Glomerular endothelial cell (primary cell): Measurements from ENCODE around the gene ZNF525. TPM values are rescaled to one million over a fixed set of nuclear protein-coding genes. Genes with fewer than 3 reads are reported as not detected.
A peak's percentile ranks its signal among the peaks of the same experiment; 100 is the strongest.
"Not testable (repeated sequence)": the region's sequence is repeated elsewhere in the genome, so short reads cannot be mapped to it uniquely, and the experiment has no call there.

ENCODE experiments used
- DNase-seq: peaks from one replicate; pipeline ENCODE4 v3.0.0-alpha.2; 2011; ENCODE audit warnings: low read depth, low spot score; ENCODE audit errors: extremely low read depth
- total RNA-seq: library from RNA; depleted of rRNA; stranded (reverse); fragments of >200 nt; gene quantifications from 2 replicates; pipeline ENCODE4 v1.2.3, GENCODE V29; 2015

Gene ZNF525
- total RNA-seq, 1 donor from 2014 or later = 2.7 TPM

DNA sequence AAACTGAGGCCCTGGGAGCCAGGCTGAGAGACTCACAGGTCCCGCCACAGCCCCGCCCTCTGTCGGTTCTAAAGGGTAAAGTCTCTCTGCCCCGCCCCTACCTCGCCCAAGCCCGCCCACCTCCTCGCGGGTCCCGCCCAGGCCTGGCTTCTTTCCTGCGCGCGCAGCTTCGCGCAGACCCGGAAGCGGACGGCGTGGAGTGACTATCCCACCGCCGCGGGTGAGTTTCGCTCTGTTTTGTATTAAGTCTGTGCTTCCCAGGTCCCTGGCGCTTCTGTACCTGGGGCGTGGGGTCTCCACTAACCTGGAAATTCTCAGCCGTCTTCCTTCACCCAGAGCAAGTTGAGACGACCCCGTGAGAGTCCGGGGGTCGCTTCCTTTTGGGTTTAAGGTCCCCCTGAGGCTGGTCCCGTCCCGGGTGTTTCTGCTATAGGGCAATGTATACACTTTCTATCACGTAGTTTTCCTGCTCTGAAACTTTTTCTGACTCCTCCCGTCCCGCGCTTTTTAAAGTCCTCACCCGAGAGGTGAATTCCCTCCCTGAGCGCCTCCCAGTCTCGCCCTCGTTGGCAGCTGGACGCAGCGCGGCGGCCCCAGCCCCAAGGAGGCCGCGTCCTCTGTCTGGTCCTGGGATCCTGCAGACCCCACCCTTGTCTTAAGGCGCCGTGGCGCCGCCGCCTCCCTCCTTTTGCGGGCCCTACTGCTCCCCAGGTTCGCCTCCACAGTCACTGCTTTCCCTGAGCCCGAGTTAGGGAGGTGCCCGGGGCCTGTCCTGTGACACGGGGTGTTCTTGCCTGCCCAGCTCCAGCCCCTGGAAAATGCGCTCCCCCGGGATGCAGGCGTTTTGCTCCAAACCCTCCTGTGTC is 29.7 kb downstream of the ZNF525 start, which contains the start of gene ZNF765:
Gene ZNF765, plus strand, starts transcription at position 176 of the 866 bp plus-strand sequence. CDS start 2,867 bp downstream, outside the sequence.
- peak; percentile 37 for DNase-seq

DNA sequence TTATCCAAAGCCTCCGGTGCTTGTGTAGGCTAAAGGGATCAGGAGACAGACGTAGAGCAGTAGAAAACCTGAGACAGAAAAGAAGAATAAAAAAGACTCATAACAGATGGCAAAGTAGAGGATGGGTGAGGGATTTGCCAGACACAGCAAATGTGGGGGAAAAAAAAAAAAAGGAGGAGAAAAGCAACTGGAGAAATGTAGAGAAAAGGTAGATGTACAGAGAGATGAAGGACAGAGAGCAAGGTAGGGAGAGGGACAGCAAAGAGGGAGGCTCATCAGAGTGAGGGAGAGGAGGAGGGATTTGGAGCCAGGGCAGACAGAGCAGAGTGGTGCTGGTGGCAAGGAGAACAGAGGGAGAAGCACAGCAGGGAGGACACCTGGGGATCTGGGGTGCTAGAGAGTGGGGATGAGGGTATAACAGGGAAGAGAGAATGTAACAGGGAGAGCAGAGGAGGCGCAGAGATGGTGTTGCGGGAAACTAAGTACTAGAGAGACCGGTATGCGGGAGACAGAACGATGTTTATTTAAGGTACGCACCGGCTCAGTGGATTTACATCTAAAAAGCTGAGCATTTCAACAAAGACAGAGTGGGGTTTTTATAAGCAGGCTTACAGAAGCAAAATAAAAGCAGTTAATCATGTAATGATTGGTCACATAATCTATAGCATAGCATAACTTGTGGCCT is 30.5 kb downstream of the ZNF525 start:
- DNase-seq = not testable (repeated sequence)

DNA sequence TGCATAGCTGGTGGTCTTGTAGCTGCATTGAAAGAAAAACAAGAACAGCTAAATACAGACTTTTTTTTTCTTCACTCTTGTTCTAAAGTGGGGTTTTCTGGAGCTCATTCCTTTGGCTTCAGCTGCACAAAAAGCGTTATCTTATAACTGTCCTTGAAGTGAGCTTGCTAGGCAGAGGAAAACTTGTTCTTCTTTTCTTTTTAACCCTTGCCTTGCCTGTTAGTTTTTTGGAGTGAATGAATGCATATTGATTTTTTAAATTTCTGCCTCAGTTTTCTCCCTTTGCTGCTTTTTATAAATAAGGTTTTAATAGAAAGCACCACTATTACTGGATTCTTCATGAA is 31.0 kb downstream of the ZNF525 start:
- DNase-seq = no peak

DNA sequence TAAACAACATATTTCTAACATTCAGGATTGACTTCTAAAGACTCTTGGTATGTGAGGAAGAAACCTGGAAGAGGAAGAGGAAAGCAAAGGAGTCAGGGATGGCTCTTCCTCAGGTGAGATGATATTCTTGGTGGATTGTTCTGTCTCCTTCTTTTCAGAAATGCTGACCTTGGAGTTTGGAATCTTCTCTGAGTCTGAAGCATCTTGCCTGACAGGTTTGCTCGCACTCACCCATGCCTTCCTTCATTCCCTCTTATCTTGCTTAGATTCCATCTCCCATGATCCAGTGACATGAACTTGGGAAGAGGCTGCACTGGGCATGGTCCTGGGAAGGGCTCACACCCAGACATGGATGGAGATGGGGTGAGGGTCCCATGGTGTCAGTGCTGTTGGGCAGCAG is 32.4 kb downstream of the ZNF525 start:
- DNase-seq = not testable (repeated sequence)

DNA sequence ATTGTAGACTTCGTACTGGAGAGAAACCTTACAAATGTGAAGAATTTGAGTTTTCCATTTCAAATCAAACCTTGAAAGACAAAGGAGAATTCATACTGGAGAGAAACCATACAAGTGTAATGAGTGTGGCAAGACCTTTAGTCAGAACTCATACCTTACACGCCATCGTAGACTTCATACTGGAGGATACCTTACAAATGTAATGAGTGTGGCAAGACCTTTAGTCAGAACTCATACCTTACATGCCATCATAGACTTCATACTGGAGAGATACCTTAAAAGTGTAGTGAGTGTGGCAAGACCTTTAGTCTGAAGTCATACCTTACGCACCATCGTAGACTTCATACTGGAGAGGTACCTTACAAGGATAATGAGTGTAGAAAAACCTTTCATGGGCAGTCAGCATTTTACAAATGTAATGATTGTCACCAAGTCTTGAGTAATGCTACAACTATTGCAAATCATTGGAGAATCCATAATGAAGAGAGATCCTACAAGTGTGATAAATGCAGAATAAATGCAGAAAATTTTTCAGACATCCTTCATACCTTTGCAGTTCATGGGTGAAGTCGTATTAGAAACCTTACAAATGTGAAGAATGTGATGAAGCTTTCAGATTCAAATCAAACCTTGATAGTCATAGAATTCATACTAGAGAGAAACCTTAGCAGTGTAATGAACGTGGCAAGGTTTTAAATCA is 44.1 kb downstream of the ZNF525 start:
- no peak for DNase-seq

DNA sequence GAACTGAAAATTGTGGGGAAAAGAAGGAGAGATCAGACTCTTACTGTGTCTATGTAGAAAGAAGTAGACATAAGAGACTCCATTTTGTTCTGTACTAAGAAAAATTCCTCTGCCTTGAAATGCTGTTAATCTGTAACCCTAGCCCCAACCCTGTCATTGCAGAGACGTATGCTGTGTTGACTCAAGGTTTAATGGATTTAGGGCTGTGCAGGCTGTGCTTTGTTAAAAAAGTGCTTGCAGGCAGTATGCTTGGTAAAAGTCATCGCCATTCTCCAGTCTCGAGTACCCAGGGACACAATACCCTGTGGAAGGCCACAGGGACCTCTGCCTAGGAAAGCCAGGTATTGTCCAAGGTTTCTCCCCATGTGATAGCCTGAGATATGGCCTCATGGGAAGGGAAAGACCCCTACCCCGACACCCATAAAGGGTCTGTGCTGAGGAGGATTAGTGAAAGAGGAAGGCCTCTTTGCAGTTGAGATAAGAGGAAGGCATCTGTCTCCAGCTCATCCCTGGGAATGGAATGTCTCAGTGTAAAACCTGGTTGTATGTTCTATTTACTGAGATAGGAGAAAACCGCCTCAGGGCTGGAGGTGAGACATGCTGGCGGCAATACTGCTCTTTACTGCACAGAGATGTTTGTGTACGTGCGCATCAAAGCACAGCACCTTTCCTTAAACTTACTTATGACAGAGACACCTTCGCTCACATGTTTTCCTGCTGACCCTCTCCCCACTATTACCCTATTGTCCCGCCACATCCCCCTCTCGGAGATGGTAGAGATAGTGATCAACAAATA is 55.2 kb downstream of the ZNF525 start:
- not testable (repeated sequence) for DNase-seq

DNA sequence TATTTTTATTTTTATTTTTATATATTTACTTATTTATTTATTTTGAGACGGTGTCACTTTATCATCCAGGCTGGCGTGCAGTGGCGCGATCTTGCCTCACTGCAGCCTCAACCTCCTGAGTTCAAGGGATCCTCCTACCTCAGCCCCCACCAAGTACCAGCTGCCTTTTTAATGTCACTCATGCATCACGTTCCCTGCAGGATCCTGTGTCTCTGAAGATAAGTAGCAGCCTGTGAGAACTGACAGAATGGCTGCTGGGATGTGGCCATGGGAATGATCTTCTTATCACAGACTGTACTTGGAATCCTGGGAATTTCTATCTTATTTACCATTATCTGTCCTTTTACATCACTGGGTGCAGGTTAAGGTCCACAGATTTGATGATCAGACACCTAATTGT is 57.0 kb downstream of the ZNF525 start:
- no peak for DNase-seq

DNA sequence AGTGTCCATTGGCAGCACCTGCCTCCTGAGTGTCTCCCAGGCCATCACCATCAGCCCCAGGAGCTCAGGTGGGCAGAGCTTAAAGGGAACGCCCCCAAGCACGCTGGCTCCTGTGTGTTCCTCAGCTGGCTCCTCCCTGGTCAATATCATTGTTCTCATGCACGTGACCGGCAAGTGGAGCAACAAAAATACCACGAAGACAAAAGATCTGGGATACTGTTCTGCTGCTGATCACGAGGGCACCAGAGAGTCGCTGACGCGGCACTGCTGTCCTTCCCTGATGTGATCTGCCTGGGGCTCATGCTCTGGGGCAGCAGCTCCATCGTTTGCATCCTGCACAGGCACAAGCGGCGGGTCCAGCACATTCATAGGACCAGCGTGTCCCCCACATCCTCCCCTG is 57.6 kb downstream of the ZNF525 start:
- not testable (repeated sequence) for DNase-seq

DNA sequence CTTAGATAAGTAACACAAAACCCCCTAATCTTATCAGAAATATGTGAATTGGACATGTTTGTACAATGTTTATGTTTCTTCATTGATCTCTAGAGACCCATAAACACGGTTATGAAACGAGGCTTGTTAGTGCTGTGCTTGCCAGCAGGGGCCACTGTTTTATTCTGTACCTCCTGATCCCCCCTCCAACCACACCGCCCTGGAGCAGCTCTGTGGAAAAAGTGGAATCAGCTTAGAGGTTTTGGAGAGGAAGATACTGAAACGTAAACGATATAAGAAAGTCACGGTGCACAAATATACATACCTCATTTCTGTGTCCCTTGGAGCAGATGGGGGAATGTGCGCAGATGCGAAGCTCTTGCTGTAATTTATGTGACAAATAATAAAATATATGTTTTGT is 58.2 kb downstream of the ZNF525 start:
- not testable (repeated sequence) for DNase-seq

DNA sequence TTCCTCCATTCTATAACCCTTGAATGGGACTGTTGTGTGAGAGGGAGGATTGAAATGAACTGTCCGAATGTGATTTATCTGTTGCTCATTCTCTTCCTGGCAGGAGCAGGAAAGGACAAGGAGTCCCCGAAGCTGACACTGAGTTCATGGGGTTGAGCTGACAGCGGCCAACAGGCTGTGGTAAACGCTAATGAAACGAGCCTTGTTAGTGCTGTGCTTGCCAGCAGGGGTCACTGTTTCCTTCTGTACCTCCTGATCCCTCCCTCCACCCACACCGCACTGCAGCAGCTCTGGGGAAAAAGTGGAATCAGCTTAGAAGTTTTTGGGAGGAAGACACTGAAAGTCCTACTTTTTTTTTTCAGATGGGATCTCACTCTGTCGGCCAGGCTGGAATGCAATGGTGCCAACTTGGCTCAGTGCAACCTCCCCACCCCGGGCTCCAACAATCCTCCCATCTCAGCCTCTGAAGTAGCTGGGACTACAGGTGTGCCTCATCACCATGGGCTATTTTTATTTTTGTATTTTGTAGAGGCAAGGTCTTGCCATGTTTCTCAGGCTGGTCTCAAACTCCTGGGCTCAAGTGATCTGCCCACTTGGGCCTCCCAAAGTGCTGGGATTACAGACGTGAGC is 59.6 kb downstream of the ZNF525 start:
- DNase-seq = peak; percentile 31

DNA sequence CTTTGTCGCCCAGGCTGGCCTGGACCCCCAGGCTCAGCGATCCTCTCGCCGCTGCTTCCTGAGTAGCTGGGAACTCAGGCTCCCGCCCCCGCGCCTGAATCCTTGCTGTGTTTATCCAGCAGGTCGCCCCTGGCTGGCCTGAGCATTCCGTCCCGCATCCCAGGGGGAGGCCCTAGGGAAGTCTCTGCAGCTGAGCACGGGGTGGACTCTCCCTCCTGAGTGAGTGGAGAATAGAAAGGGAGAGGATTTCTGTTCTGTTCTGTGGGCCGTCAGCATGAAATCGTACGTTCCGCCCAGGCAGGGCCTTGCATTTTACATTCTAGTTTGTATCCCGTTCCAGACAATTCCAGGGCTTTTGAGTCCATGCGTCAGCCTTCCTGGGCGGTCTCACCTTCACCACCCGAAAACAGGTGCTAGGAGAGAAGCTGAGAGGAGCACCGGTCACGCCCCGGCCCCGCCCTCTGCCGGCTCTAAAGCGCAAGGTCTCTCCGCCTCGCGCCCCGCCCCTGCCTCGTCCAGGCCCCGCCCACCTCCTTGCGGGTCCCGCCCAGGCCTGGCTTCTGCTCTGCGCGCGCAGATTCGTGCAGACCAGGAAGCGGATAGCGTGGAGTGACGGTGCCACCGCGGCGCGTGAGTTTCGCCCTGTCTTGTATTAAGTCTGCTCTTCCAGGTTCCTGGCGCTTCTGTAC is 66.0 kb downstream of the ZNF525 start, which contains the start of gene ZNF761:
Gene ZNF761, plus strand, starts transcription at position 586 of the 689 bp plus-strand sequence. CDS start 15,285 bp downstream, outside the sequence.
- DNase-seq = peak; percentile 47

DNA sequence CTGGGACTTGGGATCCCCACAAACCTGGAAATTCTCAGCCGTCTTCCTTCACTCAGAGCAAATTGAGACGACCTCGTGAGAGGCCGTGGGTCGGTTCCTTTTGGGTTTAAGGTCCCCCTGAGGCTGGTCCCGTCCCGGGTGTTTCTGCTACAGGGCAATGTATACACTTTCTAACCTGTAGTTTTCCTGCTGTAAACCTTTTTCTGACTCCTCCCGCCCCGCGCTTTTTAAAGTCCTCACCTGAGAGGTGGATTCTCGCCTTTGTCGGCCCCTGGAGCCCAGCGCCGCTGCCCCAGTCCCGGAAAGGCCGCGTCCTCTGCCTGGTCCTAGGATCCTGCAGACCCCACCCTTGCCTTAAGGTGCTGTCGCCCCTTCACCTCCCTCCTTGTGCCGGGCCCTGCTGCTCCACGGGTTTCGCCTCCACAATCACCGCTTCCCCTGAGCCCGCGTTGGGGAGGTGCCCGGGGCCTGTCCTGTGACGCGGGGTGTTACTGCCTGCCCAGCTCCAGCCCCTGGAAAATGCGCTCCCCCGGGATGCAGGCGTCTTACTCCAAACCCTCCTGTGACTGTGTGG is 66.7 kb downstream of the ZNF525 start:
- DNase-seq = no peak

Other genes with a start within 250 kb of the ZNF525 start
- gene ZNF415, start 232.8 kb upstream of the ZNF525 start, total RNA-seq = 1.6 and 5.5 TPM in 2 replicates
- gene ZNF347, start 206.7 kb upstream of the ZNF525 start, total RNA-seq = 4.5 and 6.0 TPM in 2 replicates
- 1.9 and 2.5 TPM in 2 replicates for gene ZNF665, start 172.3 kb upstream of the ZNF525 start, total RNA-seq
- 18.7 and 28.1 TPM in 2 replicates for gene ZNF677, start 110.8 kb upstream of the ZNF525 start, total RNA-seq
- gene VN1R2, start 107.4 kb upstream of the ZNF525 start, total RNA-seq = not detected in 2 replicates
- not detected in 2 replicates for gene VN1R4, start 98.0 kb upstream of the ZNF525 start, total RNA-seq
- gene ZNF845, start 32.0 kb upstream of the ZNF525 start, total RNA-seq = 5.1 and 5.3 TPM in 2 replicates
- gene ZNF765, start 29.4 kb downstream of the ZNF525 start, total RNA-seq = 5.0 and 12.7 TPM in 2 replicates
- gene ZNF761, start 66.3 kb downstream of the ZNF525 start, total RNA-seq = 6.6 and 7.0 TPM in 2 replicates
- 2.5 and 4.0 TPM in 2 replicates for gene ZNF813, start 102.0 kb downstream of the ZNF525 start, total RNA-seq
- gene ZNF331, start 172.4 kb downstream of the ZNF525 start, total RNA-seq = 6.2 and 8.3 TPM in 2 replicates